IMR-90 (cell line): ENCODE data around the gene FNDC3B. TPM values are rescaled to one million over a fixed set of nuclear protein-coding genes. Genes with fewer than 3 reads are reported as not detected.

Experiments used
- ATAC-seq: fragments of 200-7000 bp; cut with Tn5 transposase; 2 replicates; pipeline ENCODE4 v1.9.1; 2020; ENCODE audit warnings: low read depth, mild to moderate bottlenecking, moderate library complexity
- BruUV-seq: library from RNA; stranded (reverse); fragments of 400-500 nt; replicated peaks from 2 replicates; lab custom pipeline; 2021; lab: Mats Ljungman, UMichigan
- CTCF ChIA-PET: fragments of 300-600 bp; formaldehyde crosslinking; extraction: SDS; loops from one replicate; lab custom pipeline; 2021; ENCODE audit warnings: antibody characterized with exemption; lab: Yijun Ruan, JAX
- POLR2A ChIA-PET: fragments of 300-600 bp; sonication (Branson Sonifier 250); formaldehyde crosslinking; loops from one replicate; lab custom pipeline; 2022; ENCODE audit warnings: antibody characterized with exemption; ENCODE audit not compliant: unreplicated experiment; lab: Charles Lee
- DNase-seq: peaks from one replicate; pipeline ENCODE4 v3.0.0; 2013
- H2AFZ ChIP-seq: replicated peaks from 2 replicates; pipeline ENCODE3; 2013; ENCODE audit warnings: low read length, mild to moderate bottlenecking; ENCODE audit not compliant: poor library complexity
- H2AK5ac ChIP-seq: 2 replicates; pipeline ENCODE4 v1.6.1; 2013; ENCODE audit warnings: low read depth, low read length, inconsistent platforms
- H2AK9ac ChIP-seq: replicated peaks from 2 replicates; pipeline ENCODE3; 2013; ENCODE audit warnings: mild to moderate bottlenecking, low read depth, low read length, moderate library complexity; ENCODE audit not compliant: poor library complexity
- H2BK120ac ChIP-seq: 2 replicates; pipeline ENCODE4 v1.6.1; 2013; ENCODE audit warnings: low read depth, low read length, inconsistent platforms
- H2BK15ac ChIP-seq: 3 replicates; pipeline ENCODE4 v1.6.1; 2013; ENCODE audit warnings: low read depth, low read length, inconsistent platforms
- H2BK20ac ChIP-seq: 2 replicates; pipeline ENCODE4 v1.6.1; 2013; ENCODE audit warnings: low read depth, mild to moderate bottlenecking, inconsistent platforms, low read length, moderate library complexity
- H2BK5ac ChIP-seq: 2 replicates; pipeline ENCODE4 v1.6.1; 2013; ENCODE audit warnings: mild to moderate bottlenecking, low read depth, low read length, inconsistent platforms; ENCODE audit not compliant: poor library complexity, severe bottlenecking
- H3K14ac ChIP-seq: replicated peaks from 2 replicates; pipeline ENCODE4 v1.6.1; 2013; ENCODE audit warnings: low read depth, low read length, inconsistent platforms
- H3K18ac ChIP-seq: 2 replicates; pipeline ENCODE4 v1.6.1; 2013; ENCODE audit warnings: low read depth, low read length, control low read depth
- H3K23ac ChIP-seq: 2 replicates; pipeline ENCODE4 v1.6.1; 2013; ENCODE audit warnings: low read depth, low read length, inconsistent platforms
- H3K27ac ChIP-seq: 2 replicates; pipeline ENCODE4 v1.5.1; 2013; ENCODE audit warnings: mild to moderate bottlenecking, control low read depth, low read length; ENCODE audit not compliant: insufficient read depth
- H3K27me3 ChIP-seq: 2 replicates; pipeline ENCODE4 v1.6.1; 2013; ENCODE audit warnings: low read length; ENCODE audit not compliant: control insufficient read depth, insufficient read depth
- H3K36me3 ChIP-seq: 2 replicates; pipeline ENCODE4 v1.6.1; 2013; ENCODE audit warnings: low read length, mixed read lengths; ENCODE audit not compliant: control insufficient read depth, insufficient read depth
- H3K4ac ChIP-seq: 2 replicates; pipeline ENCODE4 v1.6.1; 2013; ENCODE audit warnings: low read depth, low read length, inconsistent platforms
- H3K4me1 ChIP-seq: 2 replicates; pipeline ENCODE4 v1.6.1; 2013; ENCODE audit warnings: low read length, mixed read lengths; ENCODE audit not compliant: control insufficient read depth, insufficient read depth
- H3K4me2 ChIP-seq: 2 replicates; pipeline ENCODE4 v1.6.1; 2013; ENCODE audit warnings: low read depth, mild to moderate bottlenecking, control low read depth, low read length, moderate library complexity
- H3K4me3 ChIP-seq: 2 replicates; pipeline ENCODE4 v1.5.1; 2013; ENCODE audit warnings: low read depth, mild to moderate bottlenecking, control low read depth, low read length, moderate library complexity; ENCODE audit not compliant: insufficient read depth
- H3K56ac ChIP-seq: 2 replicates; pipeline ENCODE4 v1.6.1; 2013; ENCODE audit warnings: low read length, inconsistent platforms; ENCODE audit not compliant: insufficient read depth; ENCODE audit errors: extremely low read depth
- H3K79me1 ChIP-seq, 2 experiments: 2 replicates each; pipeline ENCODE4 v1.6.1; 2013; ENCODE audit warnings: low read length in 2 of 2, inconsistent platforms in 1 of 2, low read depth in 1 of 2
- H3K9ac ChIP-seq: 2 replicates; pipeline ENCODE4 v1.6.1; 2013; ENCODE audit warnings: low read depth, low read length, control low read depth
- H3K9me1 ChIP-seq: 2 replicates; pipeline ENCODE4 v1.6.1; 2013; ENCODE audit warnings: low read length, inconsistent platforms; ENCODE audit not compliant: insufficient read depth
- H3K9me3 ChIP-seq: 2 replicates; pipeline ENCODE4 v1.6.1; 2013; ENCODE audit warnings: low read length; ENCODE audit not compliant: control insufficient read depth, insufficient read depth
- H4K20me1 ChIP-seq: 2 replicates; pipeline ENCODE4 v1.6.1; 2013; ENCODE audit warnings: low read length, inconsistent platforms; ENCODE audit not compliant: insufficient read depth
- H4K5ac ChIP-seq: 2 replicates; pipeline ENCODE4 v1.6.1; 2013; ENCODE audit warnings: mild to moderate bottlenecking, low read depth, low read length, control low read depth
- H4K8ac ChIP-seq, 2 experiments: 2 replicates each; pipeline ENCODE4 v1.6.1; 2013; ENCODE audit warnings: low read depth in 2 of 2, low read length in 2 of 2, control low read depth in 1 of 2, inconsistent platforms in 1 of 2
- H4K91ac ChIP-seq: 2 replicates; pipeline ENCODE4 v1.6.1; 2013; ENCODE audit warnings: low read depth, low read length, inconsistent platforms; ENCODE audit not compliant: insufficient read depth
- BHLHE40 ChIP-seq: fragments of 150-350 bp; IDR thresholded peaks from 2 replicates; pipeline ENCODE4 v1.6.1; 2016; ENCODE audit warnings: mild to moderate bottlenecking, low read depth, low read length
- CEBPB ChIP-seq: IDR thresholded peaks from 2 replicates; pipeline ENCODE4 v1.6.1; 2012; ENCODE audit warnings: low read depth, low read length, improper control_type of control experiment
- CHD1 ChIP-seq: IDR thresholded peaks from 2 replicates; pipeline ENCODE4 v1.6.1; 2012; ENCODE audit warnings: low read depth, low read length, improper control_type of control experiment
- FOS ChIP-seq: fragments of 150-350 bp; IDR thresholded peaks from 2 replicates; pipeline ENCODE4 v1.6.1; 2016; ENCODE audit warnings: low read depth, low read length
- MAFK ChIP-seq: IDR thresholded peaks from 2 replicates; pipeline ENCODE4 v1.6.1; 2012; ENCODE audit warnings: low read depth, low read length, improper control_type of control experiment
- MAZ ChIP-seq: IDR thresholded peaks from 2 replicates; pipeline ENCODE4 v1.6.1; 2012; ENCODE audit warnings: low read depth, mild to moderate bottlenecking, low read length, improper control_type of control experiment, moderate library complexity, borderline replicate concordance
- MXI1 ChIP-seq: IDR thresholded peaks from 2 replicates; pipeline ENCODE4 v1.6.1; 2012; ENCODE audit warnings: low read depth, mild to moderate bottlenecking, low read length, moderate library complexity, borderline replicate concordance
- NFE2L2 ChIP-seq: fragments of 150-350 bp; IDR thresholded peaks from 2 replicates; pipeline ENCODE4 v1.6.1; 2016; ENCODE audit warnings: low read depth, mild to moderate bottlenecking, low read length
- RFX5 ChIP-seq: IDR thresholded peaks from 2 replicates; pipeline ENCODE4 v1.8.0; 2012; ENCODE audit warnings: low read depth, mild to moderate bottlenecking, low read length, moderate library complexity
- SMC3 ChIP-seq: fragments of 150-350 bp; IDR thresholded peaks from 2 replicates; pipeline ENCODE4 v1.6.1; 2016; ENCODE audit warnings: low read depth, mild to moderate bottlenecking, antibody characterized with exemption, low read length, moderate library complexity
- WGBS, 2 experiments: methylation state at CpG; one replicate each; pipeline versions ENCODE4 v1.1.5 to v1.1.7; 2013; ENCODE audit warnings: missing lambda C conversion rate in 2 of 2; ENCODE audit not compliant: insufficient read length in 1 of 2; ENCODE audit errors: extremely low coverage in 2 of 2; 5-methylcytosine and 5-hydroxymethylcytosine counted together
- dilution Hi-C: fragments of 300-500 bp; cut with HindIII; formaldehyde crosslinking; loops from one replicate; pipeline ENCODE4 v1.14.3; 2018; ENCODE audit warnings: low sequenced_read_pairs; ENCODE audit not compliant: unreplicated experiment
- in situ Hi-C: fragments of 300-500 bp; cut with MboI; formaldehyde crosslinking; loops from 3 replicates; pipeline ENCODE4 v1.14.3; 2019; ENCODE audit warnings: low sequenced_read_pairs, inconsistent platforms, mixed read lengths
- intact Hi-C: fragments of 100-400 bp; cut with micrococcal nuclease; formaldehyde crosslinking; loops from 2 replicates; pipeline ENCODE4 v1.10.0; 2022
- polyA plus RNA-seq, 3 experiments: library from polyadenylated mRNA; depleted of rRNA; stranded (reverse); fragments of >200 nt; gene quantifications; 2 replicates each; pipeline ENCODE4 v1.2.3, GENCODE V29; 2012; ENCODE audit warnings: low replicate concordance in 1 of 3
- total RNA-seq: library from RNA; depleted of rRNA; stranded (reverse); fragments of >200 nt; gene quantifications from 2 replicates; pipeline ENCODE4 v1.2.3, GENCODE V29; 2012
- TF ChIP-seq, protein P1 (sequence below): fragments of 150-350 bp; IDR thresholded peaks from 2 replicates; pipeline ENCODE4 v1.6.1; 2016; ENCODE audit warnings: low read depth, mild to moderate bottlenecking, low read length, moderate library complexity, borderline replicate concordance
- TF ChIP-seq, protein P2 (sequence below): fragments of 150-350 bp; IDR thresholded peaks from 2 replicates; pipeline ENCODE4 v1.6.1; 2017; ENCODE audit warnings: mild to moderate bottlenecking, antibody characterized with exemption, low read length, low read depth

The FNDC3B gene
- total and polyA plus RNA-seq, 2 of the 4 experiments (the other 2 are of a cell fraction) = 23.9 to 150 TPM

DNA sequence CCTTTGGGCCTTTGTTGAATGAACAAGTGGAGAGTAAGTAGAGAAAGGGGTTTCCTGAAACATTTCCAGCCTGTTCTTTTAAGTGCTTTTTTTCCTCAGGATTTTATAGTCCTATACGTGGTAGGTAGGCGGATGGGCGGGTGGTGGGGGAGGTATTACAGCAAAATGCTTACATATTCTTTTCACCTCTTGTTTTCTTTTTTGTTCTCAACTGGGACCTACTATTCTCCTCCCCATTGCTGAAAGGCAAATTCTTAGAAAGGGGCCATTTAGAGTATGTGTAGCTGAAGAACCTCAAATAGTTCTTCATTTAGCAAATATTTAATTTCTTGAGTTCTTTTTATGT is 135.8 kb downstream of the FNDC3B start:
- TF ChIP-seq CHD1 = no peak
- no peak for TF ChIP-seq RFX5
- no peak for TF ChIP-seq BHLHE40
- TF ChIP-seq FOS = no peak
- TF ChIP-seq MAFK = no peak
- TF ChIP-seq, protein P1, sequence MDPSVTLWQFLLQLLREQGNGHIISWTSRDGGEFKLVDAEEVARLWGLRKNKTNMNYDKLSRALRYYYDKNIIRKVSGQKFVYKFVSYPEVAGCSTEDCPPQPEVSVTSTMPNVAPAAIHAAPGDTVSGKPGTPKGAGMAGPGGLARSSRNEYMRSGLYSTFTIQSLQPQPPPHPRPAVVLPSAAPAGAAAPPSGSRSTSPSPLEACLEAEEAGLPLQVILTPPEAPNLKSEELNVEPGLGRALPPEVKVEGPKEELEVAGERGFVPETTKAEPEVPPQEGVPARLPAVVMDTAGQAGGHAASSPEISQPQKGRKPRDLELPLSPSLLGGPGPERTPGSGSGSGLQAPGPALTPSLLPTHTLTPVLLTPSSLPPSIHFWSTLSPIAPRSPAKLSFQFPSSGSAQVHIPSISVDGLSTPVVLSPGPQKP = no peak
- TF ChIP-seq NFE2L2 = no peak
- TF ChIP-seq SMC3 = no peak
- no peak for TF ChIP-seq CEBPB
- TF ChIP-seq, protein P2, sequence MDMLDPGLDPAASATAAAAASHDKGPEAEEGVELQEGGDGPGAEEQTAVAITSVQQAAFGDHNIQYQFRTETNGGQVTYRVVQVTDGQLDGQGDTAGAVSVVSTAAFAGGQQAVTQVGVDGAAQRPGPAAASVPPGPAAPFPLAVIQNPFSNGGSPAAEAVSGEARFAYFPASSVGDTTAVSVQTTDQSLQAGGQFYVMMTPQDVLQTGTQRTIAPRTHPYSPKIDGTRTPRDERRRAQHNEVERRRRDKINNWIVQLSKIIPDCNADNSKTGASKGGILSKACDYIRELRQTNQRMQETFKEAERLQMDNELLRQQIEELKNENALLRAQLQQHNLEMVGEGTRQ = no peak
- TF ChIP-seq MXI1 = no peak
- TF ChIP-seq MAZ = no peak
- 0 out of 4 replicates have a peak overlapping the region, but pooled peaks of 1 of the 2 experiments have one; percentile 23 for H4K8ac ChIP-seq
- H3K27ac ChIP-seq = peak overlapping the region; percentile 96
- no CpG with 5 or more reads among the region's 3 CpGs for WGBS, 2 experiments
- ChIA-PET POLR2A (no interaction called here), CTCF (no interaction called here)
- H3K4ac ChIP-seq = peak overlapping the region; percentile 4; the same call in 1 of the 2 replicates
- H3K56ac ChIP-seq = no peak overlapping the region
- in situ Hi-C loops = no loop called here
- H3K79me1 ChIP-seq = peaks cover 34 to 90% of the 10 kb centered on the region in 2 experiments
- H3K9ac ChIP-seq = peak overlapping the region; percentile 64; the same call in 1 of the 2 replicates
- H2AK5ac ChIP-seq = no peak overlapping the region
- H3K36me3 ChIP-seq = peaks cover 4% of the 10 kb centered on the region
- peaks cover 30% of the 10 kb centered on the region for H3K4me1 ChIP-seq
- H3K18ac ChIP-seq = peak overlapping the region; percentile 96
- peak overlapping the region; percentile 46 for H2BK5ac ChIP-seq
- no TSS peak for BruUV-seq
- H2BK20ac ChIP-seq = no peak overlapping the region
- dilution Hi-C loops = no loop called here
- no peak overlapping the region for H2BK15ac ChIP-seq
- H3K9me3 ChIP-seq = no peaks in the 10 kb centered on the region
- no peak overlapping the region for H3K4me3 ChIP-seq
- peaks cover 84% of the 10 kb centered on the region for H4K20me1 ChIP-seq
- peak overlapping the region; percentile 43; the same call in 1 of the 2 replicates for H2BK120ac ChIP-seq
- H4K91ac ChIP-seq = 0 out of 2 replicates have a peak overlapping the region, but pooled peaks have one; percentile 27
- no peak overlapping the region for H2AFZ ChIP-seq
- ATAC-seq (no peak), DNase-seq (no peak)
- H3K23ac ChIP-seq = peak overlapping the region; percentile 2
- H3K4me2 ChIP-seq = peak overlapping the region; percentile 75
- no peaks in the 10 kb centered on the region for H3K27me3 ChIP-seq
- H3K9me1 ChIP-seq = peaks cover 26% of the 10 kb centered on the region
- H4K5ac ChIP-seq = peak overlapping the region; percentile 57
- H2AK9ac ChIP-seq = no peak overlapping the region
- intact Hi-C loops = no loop called here
- H3K14ac ChIP-seq = peak overlapping the region; percentile 2; the same call in 1 of the 2 replicates
